Osteoblast (primary cell): ENCODE measurements around the gene AHSG. TPM values are rescaled to one million over a fixed set of nuclear protein-coding genes. Genes with fewer than 3 reads are reported as not detected.

Experiments
- DNase-seq: peaks from one replicate; pipeline ENCODE4 v3.0.0; 2011; ENCODE audit warnings: low spot score, mixed read lengths; ENCODE audit not compliant: insufficient read length; ENCODE audit errors: missing footprints
- H2AFZ ChIP-seq: 2 replicates; pipeline ENCODE4 v1.6.0; 2011; ENCODE audit warnings: mild to moderate bottlenecking, low read length
- H3K27ac ChIP-seq: 2 replicates; pipeline ENCODE4 v1.5.1; 2011; ENCODE audit warnings: mild to moderate bottlenecking, low read depth, low read length, moderate library complexity
- H3K27me3 ChIP-seq: 2 replicates; pipeline ENCODE4 v1.6.0; 2012; ENCODE audit warnings: mild to moderate bottlenecking, control low read depth, inconsistent platforms, low read length, moderate library complexity; ENCODE audit not compliant: insufficient read depth
- H3K36me3 ChIP-seq: 2 replicates; pipeline ENCODE4 v1.5.1; 2011; ENCODE audit warnings: mild to moderate bottlenecking, low read length, control low read depth, moderate library complexity; ENCODE audit not compliant: insufficient read depth
- H3K4me1 ChIP-seq: 2 replicates; pipeline ENCODE4 v1.5.1; 2011; ENCODE audit warnings: mild to moderate bottlenecking, low read length, control low read depth, moderate library complexity; ENCODE audit not compliant: insufficient read depth
- H3K4me2 ChIP-seq: 2 replicates; pipeline ENCODE4 v1.6.0; 2011; ENCODE audit warnings: mild to moderate bottlenecking, low read length; ENCODE audit not compliant: insufficient read depth
- H3K4me3 ChIP-seq: fragments of 200-600 bp; sonication (generic); 3 replicates; pipeline ENCODE4 v1.5.1; 2012; ENCODE audit warnings: mild to moderate bottlenecking, low read length, inconsistent platforms; ENCODE audit not compliant: insufficient read depth
- H3K79me2 ChIP-seq: 2 replicates; pipeline ENCODE4 v1.6.0; 2012; ENCODE audit warnings: mild to moderate bottlenecking, low read length, control low read depth, inconsistent platforms; ENCODE audit not compliant: insufficient read depth
- H3K9me3 ChIP-seq: 2 replicates; pipeline ENCODE4 v1.5.1; 2011; ENCODE audit warnings: low read depth, low read length, control low read depth
- H4K20me1 ChIP-seq: 2 replicates; pipeline ENCODE4 v1.6.0; 2012; ENCODE audit warnings: mild to moderate bottlenecking, low read length, control low read depth; ENCODE audit not compliant: insufficient read depth
- small RNA-seq: library from RNA; depleted of rRNA; stranded (forward); fragments of <200 nt; gene quantifications from one replicate; pipeline ENCODE3, GENCODE V24; 2012
- total RNA-seq: library from RNA; depleted of rRNA; stranded (reverse); fragments of >200 nt; gene quantifications from 2 replicates; pipeline ENCODE4 v1.2.3, GENCODE V29; 2012
- TF ChIP-seq, protein P1 (sequence below): IDR thresholded peaks from 2 replicates; pipeline ENCODE4 v1.5.1; 2011; ENCODE audit warnings: mild to moderate bottlenecking, low read depth, low read length, moderate library complexity; ENCODE audit errors: extremely low read depth

The AHSG gene
- total RNA-seq, 1 donor: not detected

DNA sequence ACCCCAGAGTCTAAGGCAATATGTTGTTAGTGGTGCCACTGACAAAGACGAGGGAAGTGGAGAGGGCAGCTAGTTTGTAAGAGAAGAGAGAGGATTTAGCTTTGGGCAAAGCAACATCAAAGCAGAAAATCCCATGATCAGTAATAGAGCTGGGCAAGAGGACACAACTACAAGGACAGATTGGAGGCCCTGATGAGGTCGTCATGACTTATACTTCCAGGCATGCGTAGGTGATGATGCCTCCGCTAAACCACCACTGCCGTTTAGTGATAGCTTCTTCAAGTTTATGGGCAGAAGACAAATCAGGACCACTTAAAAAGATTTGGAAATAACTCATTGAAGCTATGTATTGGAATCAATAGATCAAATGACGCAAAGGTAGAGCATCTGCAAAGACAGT, 55.6 kb downstream of the AHSG start:
- TF ChIP-seq, protein P1, sequence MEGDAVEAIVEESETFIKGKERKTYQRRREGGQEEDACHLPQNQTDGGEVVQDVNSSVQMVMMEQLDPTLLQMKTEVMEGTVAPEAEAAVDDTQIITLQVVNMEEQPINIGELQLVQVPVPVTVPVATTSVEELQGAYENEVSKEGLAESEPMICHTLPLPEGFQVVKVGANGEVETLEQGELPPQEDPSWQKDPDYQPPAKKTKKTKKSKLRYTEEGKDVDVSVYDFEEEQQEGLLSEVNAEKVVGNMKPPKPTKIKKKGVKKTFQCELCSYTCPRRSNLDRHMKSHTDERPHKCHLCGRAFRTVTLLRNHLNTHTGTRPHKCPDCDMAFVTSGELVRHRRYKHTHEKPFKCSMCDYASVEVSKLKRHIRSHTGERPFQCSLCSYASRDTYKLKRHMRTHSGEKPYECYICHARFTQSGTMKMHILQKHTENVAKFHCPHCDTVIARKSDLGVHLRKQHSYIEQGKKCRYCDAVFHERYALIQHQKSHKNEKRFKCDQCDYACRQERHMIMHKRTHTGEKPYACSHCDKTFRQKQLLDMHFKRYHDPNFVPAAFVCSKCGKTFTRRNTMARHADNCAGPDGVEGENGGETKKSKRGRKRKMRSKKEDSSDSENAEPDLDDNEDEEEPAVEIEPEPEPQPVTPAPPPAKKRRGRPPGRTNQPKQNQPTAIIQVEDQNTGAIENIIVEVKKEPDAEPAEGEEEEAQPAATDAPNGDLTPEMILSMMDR: no peak
- Histone ChIP-seq H3K9me3 (no peaks in the 10 kb centered on the region), H3K36me3 (no peaks in the 10 kb centered on the region), H4K20me1 (no peaks in the 10 kb centered on the region), H3K27me3 (no peaks in the 10 kb centered on the region), H2AFZ (no peak overlapping the region), H3K4me1 (no peaks in the 10 kb centered on the region), H3K27ac (no peak overlapping the region), H3K79me2 (no peaks in the 10 kb centered on the region), H3K4me2 (no peak overlapping the region), H3K4me3 (no peak overlapping the region)
- DNase-seq: no peak

- Histone ChIP-seq H3K36me3 (no peaks in the 10 kb centered on the region), H3K4me3 (no peak overlapping the region), H3K27ac (no peak overlapping the region), H2AFZ (no peak overlapping the region), H3K27me3 (no peaks in the 10 kb centered on the region), H3K79me2 (no peaks in the 10 kb centered on the region), H4K20me1 (no peaks in the 10 kb centered on the region), H3K4me1 (no peaks in the 10 kb centered on the region), H3K9me3 (no peaks in the 10 kb centered on the region), H3K4me2 (no peak overlapping the region)
- TF ChIP-seq, protein P1: no peak
- no peak for DNase-seq
Measured at GRCh38 chr3:186669378-186670084, 56.7 kb downstream of the AHSG start.

GRCh38 chr3:186670155-186670554, 57.3 kb downstream of the AHSG start:
- TF ChIP-seq, protein P1: no peak
- H3K79me2 ChIP-seq: no peaks in the 10 kb centered on the region
- H2AFZ ChIP-seq: no peak overlapping the region
- DNase-seq: no peak
- H3K27ac ChIP-seq: no peak overlapping the region
- H3K4me3 ChIP-seq: no peak overlapping the region
- H3K9me3 ChIP-seq: no peaks in the 10 kb centered on the region
- H4K20me1 ChIP-seq: no peaks in the 10 kb centered on the region
- H3K4me1 ChIP-seq: no peaks in the 10 kb centered on the region
- H3K36me3 ChIP-seq: no peaks in the 10 kb centered on the region
- H3K4me2 ChIP-seq: no peak overlapping the region
- H3K27me3 ChIP-seq: no peaks in the 10 kb centered on the region

Small RNA genes lying within 50 kb of the gene (small RNA-seq; reads per million reads assigned to genes)
- not detected for gene RF00017

Other genes starting within 250 kb of the AHSG start
- 0.88 and 1.8 TPM in 2 replicates for gene CRYGS, start 68.7 kb upstream of the AHSG start, total RNA-seq
- gene TBCCD1, start 45.7 kb upstream of the AHSG start, total RNA-seq: 15.6 and 20.0 TPM in 2 replicates
- 33.9 and 35.8 TPM in 2 replicates for gene DNAJB11, start 42.3 kb upstream of the AHSG start, total RNA-seq
- not detected in 2 replicates for gene FETUB, start 27.3 kb downstream of the AHSG start, total RNA-seq
- not detected in 2 replicates for gene HRG, start 53.0 kb downstream of the AHSG start, total RNA-seq
- not detected in 2 replicates for gene KNG1, start 104.3 kb downstream of the AHSG start, total RNA-seq
- gene EIF4A2, start 170.5 kb downstream of the AHSG start, total RNA-seq: 438 and 442 TPM in 2 replicates
- gene RFC4, start 193.4 kb downstream of the AHSG start, total RNA-seq: 16.5 and 18.1 TPM in 2 replicates
- under 0.01 TPM in 2 replicates for gene ADIPOQ, start 229.7 kb downstream of the AHSG start, total RNA-seq